AG20443 (cell line): ENCODE data around the gene CALML3.

Source experiments
- DNase-seq: peaks from one replicate; pipeline ENCODE4 v3.0.0; 2012; ENCODE audit warnings: low spot score, mixed read lengths

The CALML3 gene

DNA sequence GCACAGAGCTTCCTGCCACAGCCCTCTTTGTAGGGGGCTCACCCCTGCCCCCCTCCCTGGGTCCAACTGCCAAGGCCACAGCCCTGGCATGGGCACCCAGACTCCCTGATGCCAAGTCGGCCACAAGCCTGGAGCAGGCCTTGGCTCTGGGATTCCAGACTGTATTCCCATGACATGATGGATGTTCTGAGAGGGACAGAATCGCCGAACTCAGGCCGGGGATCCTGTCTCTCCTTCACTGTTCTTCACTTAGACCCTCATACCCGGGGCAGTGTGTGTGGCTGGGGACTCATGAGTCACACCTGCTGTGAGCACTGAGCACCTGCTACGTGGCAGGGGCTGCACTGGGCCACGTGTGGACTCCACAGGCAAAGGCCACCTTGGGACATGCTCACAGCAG is 33.3 kb upstream of the CALML3 start:
- no peak for DNase-seq

- DNase-seq = no peak
Measured at GRCh38 chr10:5492322-5492855, 32.4 kb upstream of the CALML3 start.

DNA sequence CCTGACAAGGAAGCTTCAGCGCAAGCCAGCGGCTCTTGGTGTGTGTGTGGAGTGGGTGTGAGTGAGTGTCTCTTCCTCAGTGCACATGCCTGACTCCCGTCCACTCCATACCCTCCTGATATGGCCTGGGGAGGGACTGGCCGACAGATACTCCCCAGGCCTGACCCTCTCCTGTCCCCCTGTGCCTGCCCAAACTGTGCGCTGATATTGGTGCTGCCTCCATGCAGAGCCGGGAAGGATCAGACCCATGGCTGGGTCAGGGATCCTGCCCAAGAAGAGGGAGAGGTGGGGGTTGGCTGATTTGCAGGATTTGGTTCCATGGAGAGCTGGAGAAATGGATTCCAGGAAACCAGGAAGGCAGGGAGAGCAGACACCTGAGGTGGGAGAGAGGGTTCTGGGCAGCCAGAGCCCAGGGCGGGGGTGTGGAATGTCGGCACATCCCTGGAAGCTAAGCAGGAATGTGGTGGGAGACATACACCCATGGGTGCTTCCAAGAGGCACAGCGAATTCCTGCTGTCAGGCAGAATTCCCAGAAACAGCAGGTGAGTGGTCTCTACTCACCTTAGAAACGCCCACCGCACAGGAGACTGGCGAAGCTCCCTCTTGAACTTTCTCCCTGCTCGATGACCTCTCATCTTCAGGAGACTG is 31.7 kb upstream of the CALML3 start:
- no peak for DNase-seq

- DNase-seq = no peak
Measured at GRCh38 chr10:5493691-5494090, 31.1 kb upstream of the CALML3 start.

DNA sequence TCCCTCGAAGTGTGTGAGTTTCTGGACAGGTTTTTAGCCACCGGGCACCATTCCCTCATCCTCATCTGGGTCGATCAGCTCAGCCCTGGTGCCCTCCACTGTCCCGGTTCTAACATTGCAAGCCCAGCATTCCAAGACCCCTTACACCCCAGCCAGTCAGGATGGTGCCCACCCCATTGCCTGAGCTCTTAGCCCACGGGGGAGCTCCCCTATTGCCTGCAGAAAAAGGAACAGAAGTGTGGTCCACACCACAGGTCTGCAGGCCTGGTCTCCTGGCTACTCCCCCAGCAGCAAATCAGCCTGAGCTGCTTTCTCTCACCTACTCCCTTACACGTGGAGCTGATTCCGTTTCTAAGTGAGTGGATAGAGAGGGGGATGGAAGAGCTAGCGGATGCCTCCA is 30.1 kb upstream of the CALML3 start:
- DNase-seq = no peak

DNA sequence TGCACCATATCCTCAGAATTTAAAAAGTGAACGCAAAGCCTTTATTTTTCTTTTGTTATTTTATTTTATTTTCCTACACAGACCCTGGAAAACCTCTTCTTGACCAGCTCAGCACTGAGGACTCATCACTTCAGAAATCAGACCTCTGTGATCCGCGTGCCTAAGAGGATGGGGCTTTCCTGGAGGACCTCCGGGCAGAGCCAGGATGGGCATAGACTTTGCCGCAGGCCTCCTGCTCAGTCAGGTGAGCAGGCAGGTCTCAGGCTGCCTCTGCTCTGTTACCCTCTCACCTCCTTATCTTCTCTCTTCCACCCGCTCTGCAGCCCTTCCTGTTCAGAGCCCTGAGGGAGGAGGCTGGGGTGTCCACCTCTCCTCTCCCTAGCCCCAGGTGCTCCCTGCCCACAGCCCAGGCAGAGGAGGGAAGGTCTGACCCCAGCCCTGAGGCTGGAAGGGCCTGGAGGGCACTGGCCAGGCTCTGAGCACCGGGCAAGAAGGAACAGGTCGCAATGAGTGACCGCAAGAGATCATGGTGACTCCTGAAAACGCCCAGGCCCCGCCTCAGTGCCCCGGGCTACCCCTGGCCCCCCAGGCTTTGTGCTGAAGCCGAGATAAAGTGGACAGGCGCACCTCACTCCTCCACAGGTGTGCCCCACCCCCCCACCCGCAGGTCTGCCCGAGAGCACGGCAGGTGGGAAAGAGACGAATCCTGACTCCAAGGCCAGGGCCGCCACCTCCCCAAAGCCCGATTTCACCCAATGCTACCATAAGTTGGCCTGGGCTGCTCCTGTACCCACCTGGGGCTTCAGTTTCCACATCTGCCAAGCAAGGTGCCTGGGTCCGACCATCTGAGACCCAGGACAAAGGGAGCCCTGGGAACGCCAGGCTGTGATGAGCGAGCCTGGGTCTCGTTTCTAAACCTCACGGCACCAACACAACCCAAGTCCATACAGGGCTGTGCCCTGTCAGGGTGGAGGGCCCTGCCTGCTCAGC is 28.2 kb upstream of the CALML3 start:
- no peak for DNase-seq

GRCh38 chr10:5497289-5497688 is 27.5 kb upstream of the CALML3 start:
- DNase-seq = no peak

DNA sequence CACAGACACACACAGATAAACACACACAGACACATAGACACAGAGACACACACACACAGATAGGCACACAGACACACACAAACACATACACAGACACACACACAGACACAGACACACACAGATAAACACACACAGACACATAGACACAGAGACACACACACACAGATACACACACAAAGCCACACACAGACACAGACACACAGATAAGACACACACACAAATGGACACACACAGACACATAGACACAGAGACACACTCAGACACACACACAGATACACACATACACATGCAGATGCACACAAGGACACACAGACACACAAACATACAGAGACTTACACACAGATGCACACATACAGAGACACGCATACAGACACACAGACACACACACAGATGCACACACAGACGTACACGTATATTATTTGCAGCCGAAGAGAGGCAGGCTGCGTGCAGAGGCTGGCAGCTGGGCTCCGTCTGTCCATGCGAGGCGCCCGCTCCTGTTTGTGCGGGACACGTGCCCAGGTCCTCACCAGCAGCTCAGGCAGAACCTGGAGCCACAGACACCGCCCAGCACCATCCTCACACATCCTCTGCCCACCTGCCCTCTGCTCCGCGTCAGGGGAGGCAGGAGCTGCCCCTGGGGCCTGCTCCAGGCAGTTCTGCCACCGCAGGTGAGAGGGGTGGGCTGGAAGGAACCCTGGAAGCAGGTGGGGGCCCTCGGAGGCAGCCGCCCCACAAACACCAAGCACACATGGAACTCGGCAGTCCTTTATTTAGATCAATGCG is 26.6 kb upstream of the CALML3 start:
- DNase-seq = no peak

DNA sequence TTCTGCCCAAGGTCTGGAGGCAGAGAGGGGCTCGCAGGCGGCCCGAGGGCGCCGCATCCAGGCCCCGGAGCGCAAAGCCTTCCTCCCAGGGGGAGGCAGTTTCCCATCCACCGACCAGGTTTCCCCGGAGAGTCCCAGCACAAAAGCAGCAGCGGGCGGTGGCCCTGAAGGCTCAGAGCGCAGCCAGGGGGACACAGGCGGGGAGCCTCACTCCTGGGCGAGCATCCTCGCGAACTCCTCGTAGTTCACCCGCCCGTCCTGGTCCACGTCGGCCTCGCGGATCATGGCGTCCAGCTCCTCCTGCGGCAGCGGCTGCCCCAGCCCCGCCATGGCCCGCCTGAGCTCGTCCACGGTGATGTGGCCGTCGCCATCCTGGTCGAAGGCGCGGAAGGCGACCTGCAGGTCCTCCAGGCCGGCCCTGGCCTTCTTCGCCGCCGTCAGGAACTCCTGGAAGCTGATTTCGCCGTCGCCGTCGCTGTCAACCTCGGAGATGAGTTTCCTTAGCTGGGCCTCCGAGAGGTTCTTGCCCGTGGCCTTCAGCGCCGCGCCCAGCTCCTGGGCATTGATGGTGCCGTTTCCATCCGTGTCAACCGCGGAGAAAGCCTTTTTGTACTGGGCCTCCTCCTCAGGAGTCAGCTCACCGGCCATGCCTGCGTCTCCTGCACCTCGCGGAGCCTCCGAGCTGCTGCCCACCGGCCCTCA is 25.8 kb upstream of the CALML3 start:
- DNase-seq = no peak

DNA sequence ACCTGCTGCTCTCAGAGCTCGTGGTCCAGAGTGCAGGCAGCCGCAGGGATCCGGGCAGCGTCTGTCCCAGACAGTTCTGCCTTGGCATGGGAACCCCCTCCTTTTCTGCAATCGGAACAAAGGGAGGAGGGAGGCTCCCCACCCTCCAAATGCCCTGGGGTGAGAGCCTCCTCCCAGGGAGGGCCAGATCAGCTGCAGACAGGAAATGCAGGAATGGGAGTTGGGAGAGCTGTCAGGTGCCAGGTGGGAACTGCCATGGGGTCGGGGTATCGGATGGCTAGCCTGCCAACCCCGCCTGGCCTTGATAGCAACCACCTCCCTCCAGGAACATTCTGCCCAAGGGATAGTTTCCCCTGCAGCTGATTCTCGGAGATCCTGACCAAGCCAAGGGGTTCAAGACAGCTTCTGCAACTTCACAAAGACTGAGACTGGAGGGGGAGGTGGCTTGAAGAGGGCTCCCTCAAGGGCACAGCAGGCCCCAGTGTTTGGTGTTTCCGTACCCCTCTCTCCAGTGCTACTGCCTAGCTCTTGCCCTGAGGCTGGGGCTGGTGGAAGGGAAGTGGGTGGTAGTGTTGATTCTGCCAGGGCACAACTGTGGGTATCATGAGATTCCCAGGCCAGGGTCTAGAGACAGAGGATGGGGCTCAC is 25.1 kb upstream of the CALML3 start, which contains the start of gene CALML5:
Gene CALML5 (minus strand): TSS at position 78 of the 648 bp plus-strand sequence. CDS start 132 bp downstream, outside the sequence.
- DNase-seq = no peak

DNA sequence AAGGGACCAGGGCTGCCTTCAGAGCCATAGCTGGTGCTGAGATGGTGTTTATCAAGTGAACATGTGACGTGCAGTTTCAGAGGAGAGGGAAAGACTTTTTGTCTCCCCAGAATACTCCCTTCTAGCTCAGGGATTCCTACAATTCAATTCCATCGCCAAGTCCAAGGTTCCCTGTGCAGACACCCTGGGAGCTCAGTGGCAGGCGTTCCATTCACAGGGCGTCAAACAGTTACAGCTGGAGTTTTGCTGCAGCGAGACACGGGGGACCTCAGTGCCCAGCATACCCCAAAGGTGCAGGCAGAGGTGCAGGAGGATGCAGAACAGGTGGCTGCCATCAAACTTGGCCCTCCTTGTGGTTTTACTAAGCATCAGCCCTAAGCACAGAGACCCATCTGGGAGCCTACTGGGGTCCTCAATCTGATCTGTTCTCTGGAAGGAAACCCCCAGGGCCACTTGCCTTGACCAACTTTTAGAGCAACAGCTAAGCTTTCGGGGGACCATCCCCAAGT is 24.5 kb upstream of the CALML3 start:
- no peak for DNase-seq

- no peak for DNase-seq
Measured at GRCh38 chr10:5500910-5501309, 23.9 kb upstream of the CALML3 start.

DNA sequence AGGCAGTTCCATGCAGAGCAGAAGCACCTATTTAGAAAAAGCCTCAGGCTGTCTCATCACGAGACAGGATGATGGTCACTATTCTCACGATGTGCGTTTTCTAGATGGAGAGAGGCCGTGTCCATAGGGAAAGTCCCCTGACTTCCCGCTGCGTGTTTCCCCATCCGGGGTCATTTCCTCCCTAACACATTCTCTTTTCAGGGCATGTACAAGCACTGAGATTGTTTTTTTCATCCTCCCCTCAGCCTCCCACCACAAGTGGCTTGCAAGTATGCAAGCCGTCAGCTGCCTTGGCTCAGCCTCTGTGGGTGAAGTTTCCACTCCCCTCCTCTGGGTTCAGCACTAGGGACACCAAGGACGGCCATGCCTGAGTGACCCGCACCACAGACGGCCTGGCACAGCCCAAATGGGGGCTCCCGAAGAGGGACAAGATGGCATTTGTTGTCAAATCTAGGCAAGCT is 22.7 kb upstream of the CALML3 start:
- no peak for DNase-seq

- DNase-seq = no peak
Measured at GRCh38 chr10:5502571-5503476, 21.9 kb upstream of the CALML3 start.

DNA sequence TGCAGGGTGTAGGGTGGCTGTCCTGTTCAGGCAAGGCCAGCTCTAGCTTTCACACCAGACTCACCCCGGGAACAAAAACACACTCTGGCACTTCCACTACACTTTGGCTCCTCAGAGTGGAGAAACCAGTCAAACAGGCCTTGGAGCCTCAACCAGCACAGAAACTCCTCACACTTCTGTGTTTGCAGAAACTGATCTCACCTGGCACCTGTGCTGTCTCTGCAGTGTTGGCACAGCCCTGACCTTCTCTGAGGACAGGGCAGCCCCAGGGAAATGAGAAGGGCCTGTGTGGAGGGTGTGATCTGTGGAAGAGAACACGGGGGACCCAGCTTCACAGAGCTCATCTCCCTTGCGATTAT is 21.3 kb upstream of the CALML3 start:
- no peak for DNase-seq

- no peak for DNase-seq
Measured at GRCh38 chr10:5504146-5505072, 20.4 kb upstream of the CALML3 start.

GRCh38 chr10:5506246-5506645 is 18.5 kb upstream of the CALML3 start:
- DNase-seq = no peak
